GM23338 (cell line): ENCODE data around the gene RCAN1.

Experiments
- CTCF ChIP-seq, 2 experiments: fragments of 200-600 bp in 1 of 2; sonication (generic) in 1 of 2; conservative IDR thresholded peaks; 2 replicates each; pipeline versions ENCODE4 v1.5.1 to v1.6.1; 2016 to 2017; ENCODE audit warnings: antibody characterized with exemption in 2 of 2, low read depth in 2 of 2, mild to moderate bottlenecking in 2 of 2, moderate library complexity in 1 of 2
- EZH2 ChIP-seq: fragments of 200-600 bp; sonication (generic); IDR thresholded peaks from one replicate; pipeline ENCODE4 v1.8.0; 2017; ENCODE audit warnings: antibody characterized with exemption, mild to moderate bottlenecking, low read depth; ENCODE audit not compliant: unreplicated experiment
- EZH2phosphoT487 ChIP-seq: fragments of 200-600 bp; sonication (generic); IDR thresholded peaks from one replicate; pipeline ENCODE4 v1.8.1; 2018; ENCODE audit warnings: antibody characterized with exemption; ENCODE audit not compliant: unreplicated experiment

GRCh38 chr21:34570313-34570712 lies 44.6 kb downstream of the RCAN1 start:
- TF ChIP-seq CTCF (conservative IDR thresholded peaks at IDR 0.05; ENCODE audit: low read depth in 2 of 2) (no peak), EZH2phosphoT487 (no peak), EZH2 (no peak)
